MM.1S (cell line): ENCODE measurements around the gene POPDC2.

Source experiments
- CTCF ChIP-seq: fragments of 300-600 bp; sonication (generic); IDR thresholded peaks from 2 replicates; pipeline ENCODE4 v1.5.1; 2016; ENCODE audit warnings: antibody characterized with exemption, low read length, mixed read lengths
- EZH2 ChIP-seq: fragments of 300-600 bp; sonication (generic); optimal IDR thresholded peaks from 2 replicates; pipeline ENCODE3; 2017; ENCODE audit warnings: low read depth, mild to moderate bottlenecking, antibody characterized with exemption, low read length, mixed read lengths
- EZH2phosphoT487 ChIP-seq: fragments of 300-600 bp; sonication (generic); IDR thresholded peaks from 2 replicates; pipeline ENCODE4 v1.6.1; 2018; ENCODE audit warnings: antibody characterized with exemption, low read length

- TF ChIP-seq CTCF (no peak), EZH2 (no peak), EZH2phosphoT487 (no peak)
Measured at GRCh38 chr3:119631516-119631915, 28.9 kb downstream of the POPDC2 start.
